H1 (cell line): ENCODE results near the gene CELA1. TPM values are rescaled to one million over a fixed set of nuclear protein-coding genes. Genes with fewer than 3 reads are reported as not detected.

Experiments used
- CTCF ChIA-PET: fragments of 300-600 bp; sonication (Branson Sonifier 250); formaldehyde crosslinking; loops from one replicate; lab custom pipeline; 2021; ENCODE audit not compliant: partially characterized antibody; lab: Charles Lee
- POLR2A ChIA-PET: fragments of 300-600 bp; sonication (Branson Sonifier 250); formaldehyde crosslinking; loops from one replicate; lab custom pipeline; 2021; ENCODE audit warnings: inconsistent platforms; ENCODE audit not compliant: partially characterized antibody; lab: Charles Lee
- DNase-seq, 2 experiments: peaks; one replicate each; pipeline versions ENCODE4 v3.0.0 to v3.0.0-alpha.2; 2010 to 2022; ENCODE audit warnings: low spot score in 2 of 2, low read depth in 1 of 2, mixed read lengths in 1 of 2
- FAIRE-seq: peaks from 2 replicates; lab custom pipeline; 2011; peaks lifted over from hg19 to GRCh38; lab: Jason Lieb, UNC
- H2AFZ ChIP-seq: 2 replicates; pipeline ENCODE4 v1.8.1; 2012; ENCODE audit warnings: low read length, inconsistent platforms
- H2AK5ac ChIP-seq: 2 replicates; pipeline ENCODE4 v1.6.1; 2013; ENCODE audit warnings: low read depth, low read length
- H2BK120ac ChIP-seq: replicated peaks from 2 replicates; pipeline ENCODE3; 2013; ENCODE audit warnings: low read depth, low read length, inconsistent platforms
- H2BK12ac ChIP-seq: 2 replicates; pipeline ENCODE4 v1.6.1; 2013; ENCODE audit warnings: low read depth, low read length
- H2BK15ac ChIP-seq: 2 replicates; pipeline ENCODE4 v1.6.1; 2013; ENCODE audit warnings: low read length
- H2BK20ac ChIP-seq: 2 replicates; pipeline ENCODE4 v1.6.1; 2013; ENCODE audit warnings: low read length
- H2BK5ac ChIP-seq: 2 replicates; pipeline ENCODE4 v1.6.1; 2013; ENCODE audit warnings: low read depth, low read length
- H3K14ac ChIP-seq: 2 replicates; pipeline ENCODE4 v1.6.1; 2013; ENCODE audit warnings: inconsistent platforms; ENCODE audit not compliant: insufficient read length
- H3K18ac ChIP-seq: 2 replicates; pipeline ENCODE4 v1.6.1; 2013; ENCODE audit warnings: low read length; ENCODE audit errors: extremely low read depth
- H3K23ac ChIP-seq: 2 replicates; pipeline ENCODE4 v1.6.1; 2013; ENCODE audit warnings: inconsistent platforms; ENCODE audit not compliant: insufficient read length
- H3K23me2 ChIP-seq: 2 replicates; pipeline ENCODE4 v1.6.1; 2013; ENCODE audit warnings: low read depth, low read length
- H3K27ac ChIP-seq: 2 replicates; pipeline ENCODE4 v1.6.1; 2011; ENCODE audit warnings: low read depth, low read length, inconsistent platforms
- H3K27me3 ChIP-seq, 4 experiments: replicated peaks in 1 of 4; 1 replicate in 1 of 4; 2 replicates in 3 of 4; pipeline versions ENCODE4 v1.6.1 to v1.8.1; 2011 to 2013; ENCODE audit warnings: low read length in 3 of 4, mild to moderate bottlenecking in 3 of 4, inconsistent platforms in 2 of 4, mixed read lengths in 2 of 4, moderate library complexity in 1 of 4; ENCODE audit not compliant: control insufficient read depth in 3 of 4, insufficient read depth in 3 of 4; ENCODE audit errors: extremely low read depth in 1 of 4
- H3K36me3 ChIP-seq, 4 experiments: 2 replicates each; pipeline versions ENCODE4 v1.6.1 to v1.8.1; 2011 to 2013; ENCODE audit warnings: mild to moderate bottlenecking in 4 of 4, low read length in 3 of 4, moderate library complexity in 2 of 4, control low read depth in 1 of 4, inconsistent platforms in 1 of 4; ENCODE audit not compliant: insufficient read depth in 4 of 4, control insufficient read depth in 2 of 4
- H3K4ac ChIP-seq: replicated peaks from 2 replicates; pipeline ENCODE3; 2013; ENCODE audit warnings: low read length, low read depth, mixed read lengths, inconsistent platforms; ENCODE audit not compliant: insufficient read length
- H3K4me1 ChIP-seq, 4 experiments: replicated peaks in 1 of 4; 1 replicate in 1 of 4; 2 replicates in 3 of 4; pipeline versions ENCODE4 v1.6.1 to v1.8.1; 2011 to 2013; ENCODE audit warnings: low read length in 3 of 4, inconsistent platforms in 2 of 4, mixed read lengths in 1 of 4; ENCODE audit not compliant: insufficient read depth in 4 of 4, control insufficient read depth in 3 of 4
- H3K4me2 ChIP-seq, 2 experiments: 2 replicates each; pipeline versions ENCODE4 v1.6.1 to v1.8.1; 2011 to 2013; ENCODE audit warnings: low read depth in 2 of 2, low read length in 2 of 2, control low read depth in 1 of 2, inconsistent platforms in 1 of 2, mild to moderate bottlenecking in 1 of 2; ENCODE audit not compliant: insufficient read depth in 1 of 2
- H3K4me3 ChIP-seq, 4 experiments: fragments of 200-600, 300-600 bp in 1 of 4; sonication (generic), shearing (Covaris generic), sonication (Bioruptor Twin) in 1 of 4; 2 replicates each; pipeline versions ENCODE4 v1.5.1 to v1.8.1; 2011 to 2016; ENCODE audit warnings: low read length in 4 of 4, low read depth in 3 of 4, control low read depth in 2 of 4, inconsistent platforms in 2 of 4, mild to moderate bottlenecking in 2 of 4, mixed read lengths in 1 of 4, moderate library complexity in 1 of 4; ENCODE audit not compliant: insufficient read depth in 2 of 4; ENCODE audit errors: extremely low read depth in 1 of 4
- H3K56ac ChIP-seq: replicated peaks from 2 replicates; pipeline ENCODE3; 2013; ENCODE audit warnings: low read depth, mild to moderate bottlenecking, mixed read lengths, low read length, inconsistent platforms; ENCODE audit not compliant: insufficient read length
- H3K79me1 ChIP-seq: 2 replicates; pipeline ENCODE4 v1.6.1; 2013; ENCODE audit warnings: low read depth, low read length, control low read depth
- H3K79me2 ChIP-seq, 2 experiments: 2 replicates each; pipeline versions ENCODE4 v1.6.1 to v1.8.1; 2012 to 2013; ENCODE audit warnings: low read length in 2 of 2, mild to moderate bottlenecking in 2 of 2, inconsistent platforms in 1 of 2; ENCODE audit not compliant: insufficient read depth in 2 of 2, control insufficient read depth in 1 of 2
- H3K9ac ChIP-seq, 4 experiments: replicated peaks in 1 of 4; 1 replicate in 1 of 4; 2 replicates in 3 of 4; pipeline versions ENCODE4 v1.6.1 to v1.8.1; 2011 to 2013; ENCODE audit warnings: low read depth in 3 of 4, low read length in 3 of 4, control low read depth in 2 of 4, mild to moderate bottlenecking in 2 of 4, moderate library complexity in 2 of 4, inconsistent platforms in 1 of 4; ENCODE audit errors: extremely low read depth in 1 of 4
- H3K9me3 ChIP-seq, 2 experiments: 2 replicates each; pipeline versions ENCODE4 v1.6.1 to v1.8.1; 2012 to 2013; ENCODE audit warnings: mild to moderate bottlenecking in 2 of 2, moderate library complexity in 2 of 2, control low read depth in 1 of 2, inconsistent platforms in 1 of 2, low read depth in 1 of 2, low read length in 1 of 2, mixed read lengths in 1 of 2; ENCODE audit not compliant: insufficient read depth in 2 of 2
- H4K20me1 ChIP-seq, 2 experiments: replicated peaks in 1 of 2; 2 replicates each; pipeline versions ENCODE3 to v1.8.1; 2011 to 2013; ENCODE audit warnings: inconsistent platforms in 2 of 2, low read length in 2 of 2, mild to moderate bottlenecking in 1 of 2; ENCODE audit not compliant: insufficient read depth in 2 of 2, control insufficient read depth in 1 of 2
- H4K5ac ChIP-seq: 2 replicates; pipeline ENCODE4 v1.6.1; 2013; ENCODE audit warnings: low read length, low read depth, mixed read lengths, inconsistent platforms; ENCODE audit not compliant: insufficient read length
- H4K8ac ChIP-seq: 2 replicates; pipeline ENCODE4 v1.8.0; 2013; ENCODE audit warnings: mild to moderate bottlenecking, moderate library complexity, low read length, inconsistent platforms; ENCODE audit not compliant: insufficient read depth; ENCODE audit errors: extremely low read depth
- H4K91ac ChIP-seq: replicated peaks from 2 replicates; pipeline ENCODE3; 2013; ENCODE audit warnings: low read length, mixed read lengths, inconsistent platforms; ENCODE audit not compliant: insufficient read length
- ATF3 ChIP-seq: IDR thresholded peaks from 2 replicates; pipeline ENCODE4 v1.6.1; 2011; ENCODE audit warnings: low read depth, mild to moderate bottlenecking, low read length; ENCODE audit not compliant: insufficient read depth
- BACH1 ChIP-seq: IDR thresholded peaks from 2 replicates; pipeline ENCODE4 v1.6.1; 2012; ENCODE audit warnings: low read length, improper control_type of control experiment
- CHD2 ChIP-seq: IDR thresholded peaks from 2 replicates; pipeline ENCODE4 v1.6.1; 2012; ENCODE audit warnings: low read length, improper control_type of control experiment
- E2F6 ChIP-seq: IDR thresholded peaks from 2 replicates; pipeline ENCODE4 v1.6.1; 2012; ENCODE audit warnings: inconsistent platforms
- EP300 ChIP-seq, 2 experiments: IDR thresholded peaks; 1 replicate in 1 of 2; 2 replicates in 1 of 2; pipeline ENCODE4 v1.6.1; 2011 to 2012; ENCODE audit warnings: low read depth in 2 of 2, low read length in 2 of 2, mild to moderate bottlenecking in 2 of 2, borderline replicate concordance in 1 of 2, inconsistent platforms in 1 of 2, moderate library complexity in 1 of 2
- FOSL1 ChIP-seq: IDR thresholded peaks from 2 replicates; pipeline ENCODE4 v1.6.1; 2011; ENCODE audit warnings: mild to moderate bottlenecking, low read depth, low read length, moderate library complexity; ENCODE audit not compliant: insufficient read depth
- HDAC2 ChIP-seq, 2 experiments: fragments of 300-600 bp in 1 of 2; sonication (generic) in 1 of 2; IDR thresholded peaks; 2 replicates each; pipeline ENCODE4 v1.6.1; 2011 to 2012; ENCODE audit warnings: low read depth in 2 of 2, low read length in 2 of 2, mild to moderate bottlenecking in 2 of 2, moderate library complexity in 2 of 2, borderline replicate concordance in 1 of 2, inconsistent platforms in 1 of 2
- PHF8 ChIP-seq: fragments of 200-600 bp; sonication (generic); conservative IDR thresholded peaks from 2 replicates; pipeline ENCODE4 v1.7.1; 2012; ENCODE audit warnings: low read depth, mild to moderate bottlenecking, inconsistent platforms, low read length, moderate library complexity
- POLR2AphosphoS5 ChIP-seq: IDR thresholded peaks from 2 replicates; pipeline ENCODE4 v1.6.1; 2011; ENCODE audit warnings: low read depth, low read length
- POU5F1 ChIP-seq: IDR thresholded peaks from 2 replicates; pipeline ENCODE4 v1.6.1; 2011; ENCODE audit warnings: low read depth, mild to moderate bottlenecking, low read length, moderate library complexity
- TAF1 ChIP-seq: IDR thresholded peaks from 2 replicates; pipeline ENCODE4 v1.6.1; 2011; ENCODE audit warnings: mild to moderate bottlenecking, low read depth, low read length
- YY1 ChIP-seq: IDR thresholded peaks from 2 replicates; pipeline ENCODE4 v1.6.1; 2011; ENCODE audit warnings: low read depth, mild to moderate bottlenecking, low read length
- ZNF274 ChIP-seq: IDR thresholded peaks from 2 replicates; pipeline ENCODE4 v1.7.0; 2012; ENCODE audit warnings: low read length, borderline replicate concordance; ENCODE audit errors: extremely low read depth
- WGBS, 2 experiments: shearing (Covaris generic) in 1 of 2; methylation state at CpG; one replicate each; pipeline versions ENCODE4 v1.1.6 to v1.1.7; 2013 to 2015; ENCODE audit warnings: low lambda C conversion rate in 2 of 2, mixed read lengths in 2 of 2, inconsistent platforms in 1 of 2, low coverage in 1 of 2, missing lambda C conversion rate in 1 of 2; ENCODE audit not compliant: insufficient replicate concordance in 2 of 2, insufficient coverage in 1 of 2, insufficient read length in 1 of 2; ENCODE audit errors: extremely low coverage in 1 of 2, missing lambda C conversion rate in 1 of 2; 5-methylcytosine and 5-hydroxymethylcytosine counted together
- polyA plus RNA-seq, 7 experiments: library from polyadenylated mRNA; depleted of rRNA in 3 of 7; stranded (reverse) in 5 of 7; unstranded in 2 of 7; fragments of >200 nt in 5 of 7; fragments of 200-250 nt in 2 of 7; gene quantifications; 1 replicate in 5 of 7; 2 replicates in 1 of 7; 4 replicates in 1 of 7; pipeline versions ENCODE4 v1.2.1 to v1.2.3, GENCODE V29; 2011 to 2013; ENCODE audit warnings: missing spikeins in 2 of 7, mixed read lengths in 2 of 7
- total RNA-seq: library from RNA; stranded (reverse); fragmentation: NEBNext Ultra II Directional; extraction: Animal tissue kit (Norgen Biotek cat#: 25700); gene quantifications from 2 replicates; pipeline ENCODE4 v1.2.1, GENCODE V29; 2021

The CELA1 gene
- total and polyA plus RNA-seq, 2 of the 8 experiments (the other 6 are each of a cell fraction or from before 2014, with no cell fraction given): 0.09 TPM; not detected in 1

DNA sequence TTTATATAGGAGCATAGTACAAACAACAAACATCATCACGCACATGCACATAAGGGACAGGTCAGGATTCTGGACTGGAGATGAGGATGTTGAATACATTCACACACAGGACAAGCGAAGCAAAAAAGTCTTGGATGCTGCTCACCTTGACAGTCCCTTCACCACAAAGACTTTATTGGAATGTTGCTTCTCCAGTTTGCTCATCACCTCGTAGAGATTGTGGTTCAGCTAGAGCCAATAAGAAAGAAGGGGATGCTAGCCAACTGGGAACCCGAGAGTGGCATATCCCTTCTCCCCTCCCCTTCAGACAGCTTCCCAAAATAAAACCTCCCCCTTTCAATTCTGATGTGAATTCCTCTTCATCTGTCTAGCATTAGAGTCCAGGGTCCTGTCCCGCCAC, 50.8 kb downstream of the CELA1 start:
- no peak overlapping the region for H3K18ac ChIP-seq
- H2BK15ac ChIP-seq: no peak overlapping the region
- H3K79me1 ChIP-seq: no peaks in the 10 kb centered on the region
- ChIA-PET CTCF (interaction anchor here (1.2 kb wide), 1 partner anchor 11 kb away, joined by 5 read pairs; no protein-coding TSS in a partner anchor), POLR2A (interaction anchor here (1.1 kb wide), 1 partner anchor 46 kb away, joined by 3 read pairs; no protein-coding TSS in a partner anchor)
- H4K20me1 ChIP-seq: no peaks in the 10 kb centered on the region
- H4K5ac ChIP-seq: no peak overlapping the region
- no peak overlapping the region for H3K14ac ChIP-seq
- no peak overlapping the region for H3K27ac ChIP-seq
- FAIRE-seq (no peak), DNase-seq (no peak)
- no peaks in the 10 kb centered on the region for H3K79me2 ChIP-seq
- H3K4me2 ChIP-seq: no peak overlapping the region
- no peak overlapping the region for H4K91ac ChIP-seq
- 82% methylated on average over 5 of the region's 5 CpGs; no CpG with 5 or more reads in 1 of the 2 experiments for WGBS, 2 experiments
- H3K9ac ChIP-seq: no peak overlapping the region
- no peak overlapping the region for H4K8ac ChIP-seq
- no peak overlapping the region for H2BK120ac ChIP-seq
- H2BK5ac ChIP-seq: no peak overlapping the region
- H3K4me3 ChIP-seq: no peak overlapping the region
- H3K23ac ChIP-seq: no peak overlapping the region
- TF ChIP-seq FOSL1 (no peak), POLR2AphosphoS5 (no peak), CHD2 (no peak), PHF8 (no peak), ATF3 (no peak), HDAC2 (IDR thresholded peaks at IDR 0.05; ENCODE audit: borderline replicate concordance in 1 of 2, low read depth in 2 of 2, low read length in 2 of 2) (no peak), E2F6 (no peak), TAF1 (no peak), POU5F1 (no peak), ZNF274 (no peak), EP300 (IDR thresholded peaks at IDR 0.05; ENCODE audit: borderline replicate concordance in 1 of 2, low read depth in 2 of 2, low read length in 2 of 2) (no peak), BACH1 (no peak), YY1 (no peak)
- H3K56ac ChIP-seq: no peak overlapping the region
- no peak overlapping the region for H2AFZ ChIP-seq
- no peaks in the 10 kb centered on the region for H3K4me1 ChIP-seq
- no peaks in the 10 kb centered on the region for H3K36me3 ChIP-seq
- H2AK5ac ChIP-seq: no peak overlapping the region
- no peak overlapping the region for H3K4ac ChIP-seq
- no peaks in the 10 kb centered on the region for H3K23me2 ChIP-seq
- H3K9me3 ChIP-seq: no peaks in the 10 kb centered on the region
- no peak overlapping the region for H2BK20ac ChIP-seq
- H3K27me3 ChIP-seq: no peaks in the 10 kb centered on the region
- no peak overlapping the region for H2BK12ac ChIP-seq
